ENCODE measurements around the gene RPTOR.

The RPTOR gene

DNA sequence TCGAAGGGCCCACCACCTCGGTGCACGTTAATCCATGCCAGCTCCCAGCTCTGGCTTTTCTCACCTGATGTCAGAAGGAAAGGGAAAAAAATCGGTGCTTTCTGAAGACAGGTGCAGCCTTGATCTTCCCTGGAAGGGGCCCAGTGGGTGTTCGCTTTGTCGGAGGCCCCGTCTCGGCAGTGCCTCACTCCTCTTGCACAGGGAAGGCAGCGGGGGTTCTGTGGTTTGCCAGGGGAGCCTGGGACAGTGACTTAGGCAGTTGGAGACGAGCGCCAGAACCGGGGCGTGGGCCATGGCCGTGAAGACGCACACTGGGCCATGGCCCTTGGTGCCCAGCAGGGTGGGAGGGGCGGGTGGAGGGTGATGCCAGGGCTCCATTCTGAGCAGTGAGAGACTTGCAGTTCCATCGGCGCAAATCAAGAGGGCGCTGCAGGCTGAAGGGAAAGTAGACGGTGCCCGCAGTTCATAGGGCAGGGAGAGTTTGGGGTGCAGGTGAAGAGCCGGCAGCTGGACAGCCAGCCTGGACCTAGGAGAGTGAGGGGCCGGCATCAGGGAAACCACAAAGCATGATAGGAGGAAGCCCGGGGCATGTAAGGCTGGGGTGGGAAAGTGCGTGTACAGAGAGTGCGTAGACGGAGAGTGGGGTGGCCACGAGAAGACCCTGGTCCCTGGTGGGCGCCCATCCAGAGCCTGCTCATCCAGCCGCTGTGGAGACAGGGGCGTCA is 345.7 kb downstream of the RPTOR start:
- no peak for DNase-seq (ENCODE audit: low spot score)

DNA sequence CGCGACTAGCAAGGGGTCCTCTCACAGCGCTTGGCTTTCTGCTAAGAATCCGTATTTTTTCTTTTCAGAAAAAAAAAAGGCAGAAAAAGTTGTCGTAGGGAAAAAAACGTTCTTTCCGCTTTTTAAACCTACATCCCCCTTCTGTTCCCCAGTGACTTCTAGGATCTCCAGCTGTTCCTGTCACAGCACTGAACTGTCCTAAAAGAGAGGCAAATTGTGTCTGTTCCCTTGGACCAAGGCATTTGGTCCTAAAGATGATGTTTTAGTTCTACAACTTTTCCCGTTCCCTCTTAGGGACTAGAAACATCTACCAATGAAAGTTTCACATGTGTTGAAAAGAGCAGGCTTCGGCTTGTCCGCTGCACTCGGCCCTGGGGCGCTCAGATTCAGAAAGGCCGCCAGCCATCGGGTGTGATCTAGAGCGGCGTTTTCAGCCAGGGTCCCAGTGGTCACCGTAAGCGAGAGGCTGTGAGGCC is 346.3 kb downstream of the RPTOR start:
- DNase-seq (ENCODE audit: low spot score) = no peak

DNA sequence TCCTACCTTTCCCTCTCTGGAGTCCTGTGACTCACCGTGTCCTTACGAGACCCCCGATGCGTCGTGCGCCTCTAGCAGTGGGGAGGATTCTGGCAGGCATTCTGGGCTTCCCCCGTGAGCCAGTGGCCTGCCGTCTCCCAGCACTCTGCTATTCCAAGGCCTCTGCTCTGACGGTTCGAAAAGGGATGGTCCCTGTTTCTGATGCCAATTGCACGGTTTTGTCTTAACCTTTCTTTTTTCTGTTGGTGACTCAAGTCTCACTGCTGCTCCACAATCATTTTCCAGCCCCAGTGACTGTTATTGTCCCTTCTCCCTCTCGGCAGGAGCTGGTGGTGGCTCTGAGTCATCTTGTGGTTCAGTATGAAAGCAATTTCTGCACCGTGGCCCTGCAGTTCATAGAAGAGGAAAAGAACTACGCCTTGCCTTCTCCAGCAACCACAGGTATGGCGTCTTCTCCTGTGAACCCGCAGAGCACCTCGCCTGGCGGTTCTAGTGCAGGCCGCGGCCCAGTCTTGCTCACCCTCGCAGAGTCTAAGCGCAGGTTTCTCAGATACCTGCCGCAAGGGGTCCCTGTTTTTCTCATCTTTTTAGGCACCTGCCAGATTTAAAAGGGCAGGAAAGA is 346.9 kb downstream of the RPTOR start:
- no peak for DNase-seq (ENCODE audit: low spot score)

DNA sequence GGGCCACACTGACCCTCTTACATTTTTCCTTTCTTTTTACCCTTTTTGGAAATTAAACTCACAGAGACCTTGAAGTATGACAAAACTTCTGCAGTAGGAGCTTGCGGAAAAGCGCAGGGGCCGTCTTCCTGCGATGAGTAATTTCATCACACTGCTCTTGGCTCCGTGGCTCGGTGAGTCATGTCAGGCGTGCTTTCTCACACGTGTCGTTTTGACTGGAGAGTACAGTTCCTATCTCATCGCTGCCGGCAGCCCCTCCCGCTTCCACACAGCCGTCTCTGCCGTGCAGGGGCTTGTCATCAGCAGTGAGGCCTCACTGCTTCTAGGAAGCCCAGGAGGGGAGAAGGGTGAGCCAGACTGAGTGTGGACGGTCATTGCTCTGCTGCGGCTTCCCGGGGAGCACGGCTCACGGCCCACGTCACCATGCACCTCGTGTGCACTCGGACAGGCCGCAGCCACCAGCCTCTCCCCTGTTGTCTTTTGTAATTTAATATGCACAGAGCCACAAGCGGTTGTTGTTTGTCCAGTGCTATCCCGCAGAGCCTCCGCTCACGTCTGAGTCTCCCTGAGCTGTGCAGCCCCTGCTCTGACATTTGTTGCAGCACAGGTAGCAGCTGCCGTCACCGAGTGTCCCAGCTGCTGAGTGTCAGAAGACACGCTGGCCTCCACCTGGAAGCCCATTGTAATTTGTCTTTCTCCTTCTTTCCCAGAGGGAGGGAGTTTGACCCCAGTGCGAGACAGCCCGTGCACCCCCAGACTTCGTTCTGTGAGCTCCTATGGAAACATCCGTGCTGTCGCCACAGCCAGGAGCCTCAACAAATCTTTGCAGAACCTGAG is 347.6 kb downstream of the RPTOR start:
- peak; percentile 52 for DNase-seq (ENCODE audit: low spot score)

DNA sequence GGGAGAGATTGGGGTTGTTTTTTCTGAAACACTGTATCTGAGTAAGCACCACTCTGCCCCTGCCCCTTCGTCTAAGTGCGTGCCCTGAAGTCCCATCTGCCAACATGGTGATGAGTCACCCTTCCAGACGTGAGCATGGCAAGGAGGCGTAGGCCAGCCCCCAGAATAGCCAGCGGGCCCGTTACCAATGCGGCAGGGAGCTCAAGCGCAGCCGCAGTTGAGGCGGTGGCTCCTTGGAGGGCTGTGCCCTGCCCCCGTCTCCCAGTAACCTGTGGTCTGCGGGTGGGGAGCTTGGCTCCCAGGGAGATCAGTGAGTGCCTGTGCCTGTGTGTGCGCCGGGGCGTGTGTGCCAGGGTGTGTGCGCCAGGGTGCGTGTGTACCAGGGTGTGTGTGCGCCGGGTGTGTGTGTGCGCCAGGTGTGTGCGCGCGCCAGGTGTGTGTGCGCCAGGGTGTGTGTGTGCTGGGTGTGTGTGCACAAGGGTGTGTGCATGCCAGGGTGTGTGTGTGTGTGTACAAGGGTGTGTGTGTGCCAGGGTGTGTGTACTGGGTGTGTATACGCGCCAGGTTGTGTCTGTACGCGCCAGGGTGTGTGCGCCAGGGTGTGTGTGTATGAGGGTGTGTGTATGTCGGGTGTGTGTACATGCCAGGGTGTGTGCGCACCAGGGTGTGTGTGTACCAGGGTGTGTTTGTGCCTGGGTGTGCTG is 348.4 kb downstream of the RPTOR start:
- no peak for DNase-seq (ENCODE audit: low spot score)

DNA sequence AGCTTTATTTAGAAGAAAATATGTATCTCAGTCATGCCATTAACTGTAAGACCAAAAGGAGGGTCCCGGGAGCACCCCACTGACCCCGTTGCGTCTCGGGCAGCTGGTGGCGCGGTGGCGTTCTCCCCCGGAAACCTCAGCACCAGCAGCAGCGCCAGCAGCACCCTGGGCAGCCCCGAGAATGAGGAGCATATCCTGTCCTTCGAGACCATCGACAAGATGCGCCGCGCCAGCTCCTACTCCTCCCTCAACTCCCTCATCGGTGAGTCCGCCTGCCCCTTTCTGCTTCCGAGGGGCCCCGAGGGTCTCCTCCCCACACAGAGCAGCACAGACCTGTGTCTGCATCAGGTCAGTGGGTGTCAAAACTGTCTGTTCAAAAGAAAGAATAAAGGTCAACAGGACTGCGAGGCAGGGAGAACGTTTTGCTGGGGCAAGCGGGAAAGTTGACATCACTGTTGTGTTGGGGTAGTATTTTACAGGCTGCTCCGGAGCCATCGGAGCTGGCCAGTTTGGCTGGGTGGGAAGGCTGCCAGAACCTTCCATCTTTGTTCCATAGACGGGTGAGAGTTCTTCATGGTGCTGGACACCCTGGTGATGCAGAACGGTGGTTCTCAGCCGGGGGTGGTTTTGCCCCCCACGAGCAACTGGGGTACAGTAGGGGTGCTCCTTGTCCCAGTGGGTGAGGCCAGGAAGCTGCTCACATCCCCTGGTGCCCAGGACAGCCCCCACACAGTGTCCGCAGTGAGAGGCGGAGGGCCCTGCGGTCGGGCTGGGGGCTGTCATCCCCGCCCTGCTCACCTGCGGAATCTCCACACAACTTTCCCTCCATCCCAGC is 349.2 kb downstream of the RPTOR start:
- no peak for DNase-seq (ENCODE audit: low spot score)

DNA sequence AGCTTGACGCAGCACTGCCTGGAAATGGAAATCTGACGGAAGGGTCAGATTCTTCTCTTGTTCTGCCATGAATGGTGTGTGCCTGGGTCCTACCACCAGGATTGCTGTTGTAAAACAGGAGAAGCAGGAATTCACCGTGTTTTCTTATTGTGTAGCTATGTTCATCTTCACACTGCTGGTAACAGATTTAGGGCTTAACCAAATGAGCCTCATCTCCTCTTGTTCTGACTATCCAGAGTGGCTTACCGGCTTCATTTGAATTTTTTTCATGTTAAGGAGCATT is 349.7 kb downstream of the RPTOR start:
- no peak for DNase-seq (ENCODE audit: low spot score)

DNA sequence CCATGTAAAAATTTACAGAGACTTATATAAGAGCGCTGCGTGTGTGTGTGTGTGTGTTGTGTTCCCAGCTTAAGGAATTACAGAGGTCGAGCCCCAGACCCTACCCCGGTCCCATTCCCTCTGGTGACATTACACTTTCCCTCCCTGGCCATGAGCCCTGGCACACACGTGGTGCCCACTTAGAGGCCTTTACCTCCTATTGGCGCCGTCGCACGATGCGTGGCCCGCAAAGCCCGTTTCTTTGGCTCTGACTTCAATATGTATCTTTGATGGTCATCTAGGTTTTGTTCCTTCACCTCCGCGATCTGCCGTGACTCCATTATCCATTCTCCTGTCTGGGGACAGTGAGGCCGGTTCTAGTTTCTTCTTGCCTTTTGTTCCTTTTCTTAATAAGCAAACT is 350.1 kb downstream of the RPTOR start:
- DNase-seq (ENCODE audit: low spot score) = no peak

DNA sequence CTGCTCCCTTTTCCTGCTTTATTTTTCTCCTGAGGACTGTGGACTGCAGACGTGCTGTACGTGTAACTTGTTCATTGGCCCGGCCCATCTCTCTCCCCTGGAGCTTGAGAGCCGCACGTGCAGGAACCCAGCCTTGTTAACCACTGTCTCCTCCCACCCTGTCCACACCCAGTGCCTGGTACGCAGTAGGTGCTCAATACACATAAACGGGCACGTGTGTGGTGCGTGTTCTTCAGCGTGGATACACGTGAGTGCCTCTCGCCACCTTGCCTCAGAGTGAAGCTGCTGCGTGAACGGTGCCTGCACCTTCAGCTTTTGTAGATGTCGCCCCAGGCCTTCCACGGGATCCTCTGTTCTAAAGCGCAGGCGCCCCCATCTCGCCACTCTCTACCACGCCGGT is 350.7 kb downstream of the RPTOR start:
- no peak for DNase-seq (ENCODE audit: low spot score)

DNA sequence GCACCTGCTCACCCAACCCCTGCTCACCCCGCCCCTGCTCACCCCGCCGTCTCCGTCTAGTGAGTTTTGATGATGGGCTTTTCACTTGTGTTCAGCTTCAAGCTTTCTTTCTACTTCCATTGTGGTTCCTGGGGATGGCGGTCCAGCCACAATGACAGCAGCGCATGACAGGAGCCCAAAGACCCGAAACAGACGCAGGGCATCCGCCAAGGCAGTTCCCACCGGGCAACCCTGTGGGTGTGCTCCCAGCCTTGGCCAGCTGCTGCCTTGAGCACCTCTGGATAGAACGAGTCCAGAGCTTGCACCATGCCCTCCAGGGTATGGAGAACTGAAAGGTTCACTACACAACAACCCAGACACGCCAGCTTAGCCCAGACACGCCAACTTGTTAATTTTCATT is 354.1 kb downstream of the RPTOR start:
- DNase-seq (ENCODE audit: low spot score) = no peak

DNA sequence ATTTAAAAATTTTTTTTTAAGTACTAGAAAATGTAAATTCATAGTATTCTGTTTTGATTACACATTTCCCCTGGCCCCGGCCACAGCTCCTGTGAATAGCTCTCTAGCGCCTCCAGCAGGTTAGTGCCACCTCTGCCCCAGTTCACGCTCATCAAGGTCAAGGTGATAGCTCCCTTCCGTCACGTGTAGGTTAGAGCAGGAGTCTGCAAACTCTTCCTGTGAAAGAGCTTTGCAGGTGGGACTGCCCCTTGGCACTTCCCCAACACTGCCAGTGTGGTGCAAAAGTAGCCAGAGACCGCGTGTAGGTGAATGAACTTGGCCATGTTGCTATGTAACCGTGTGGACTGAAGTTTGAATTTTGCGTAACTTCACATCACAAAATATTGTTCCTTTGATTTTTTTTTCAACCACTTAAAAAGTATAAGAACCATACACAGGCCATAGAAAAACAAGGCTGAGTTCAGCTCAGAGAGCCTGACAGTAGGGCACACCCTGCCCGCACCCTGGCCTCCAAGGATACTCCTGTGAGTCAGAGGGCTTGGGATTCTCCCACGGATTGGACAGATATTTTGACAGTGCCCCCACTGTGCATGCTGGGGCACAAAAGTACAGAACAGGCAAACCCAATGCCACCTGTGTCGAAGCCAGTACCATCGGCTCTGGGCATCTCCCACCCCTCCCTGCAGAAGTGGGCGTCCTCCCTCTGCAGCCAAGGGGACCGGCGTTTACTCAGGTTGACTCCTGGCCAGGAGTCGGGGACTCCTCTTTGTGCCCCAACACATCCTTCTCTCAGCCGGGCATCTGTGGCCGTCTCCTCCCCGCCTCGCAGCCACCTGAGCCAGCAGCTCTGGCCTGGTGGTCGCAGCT is 355.0 kb downstream of the RPTOR start:
- no peak for DNase-seq (ENCODE audit: low spot score)

DNA sequence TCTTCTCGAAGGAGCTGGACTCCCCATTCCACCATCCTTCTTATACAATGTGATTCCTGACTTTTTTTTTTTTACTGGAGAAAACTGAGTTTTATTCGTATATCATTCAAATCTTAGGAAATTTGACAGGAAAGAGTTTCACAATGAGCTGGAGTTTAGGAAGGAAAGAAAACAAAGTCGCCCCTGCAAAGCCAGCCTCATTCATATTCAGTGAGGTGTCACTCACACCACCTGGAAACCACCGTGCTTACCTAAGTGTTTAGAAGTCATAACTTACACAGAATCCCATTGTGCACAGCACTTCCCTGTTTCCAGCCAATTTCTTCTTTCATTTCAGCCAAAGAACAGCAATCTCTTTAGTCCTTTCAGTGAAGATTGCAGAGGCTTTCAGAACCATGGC is 356.7 kb downstream of the RPTOR start:
- no peak for DNase-seq (ENCODE audit: low spot score)

DNA sequence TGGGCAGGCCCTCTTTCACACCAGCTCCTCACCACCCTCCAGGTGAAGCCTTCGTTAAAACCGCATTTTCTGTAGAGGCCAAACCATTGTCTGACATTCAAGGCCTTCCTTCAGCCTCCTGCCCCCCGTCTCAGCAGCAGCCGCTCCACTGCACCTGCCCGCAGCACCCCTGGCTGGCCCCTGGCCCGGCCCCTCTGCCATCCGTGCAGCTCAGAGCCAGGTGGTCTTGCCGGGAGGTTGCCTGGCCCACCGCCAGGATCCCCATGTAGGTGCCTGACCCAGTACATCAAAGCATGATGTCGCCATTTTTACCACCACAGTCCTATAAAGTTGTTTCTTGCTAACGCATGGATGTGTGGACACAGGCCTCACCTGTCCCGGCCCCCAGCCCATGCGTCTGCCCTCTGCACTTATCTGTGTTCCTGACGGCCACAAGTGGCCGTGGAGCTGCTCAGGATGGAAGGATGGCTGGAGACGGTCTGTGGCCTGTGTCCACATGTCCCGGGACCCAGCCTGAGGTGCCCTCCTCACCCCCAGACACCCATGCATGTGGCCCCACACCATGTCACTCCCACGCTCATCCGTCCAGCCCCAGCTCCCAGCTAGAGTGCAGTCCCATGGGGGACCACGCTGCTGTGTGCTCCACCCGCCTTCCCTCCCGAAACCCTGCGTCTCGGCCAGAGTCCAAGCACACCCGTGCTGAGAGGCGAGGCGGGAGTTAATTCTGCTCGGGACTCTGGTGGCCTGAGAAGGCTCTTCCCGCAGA is 357.7 kb downstream of the RPTOR start:
- no peak for DNase-seq (ENCODE audit: low spot score)

DNA sequence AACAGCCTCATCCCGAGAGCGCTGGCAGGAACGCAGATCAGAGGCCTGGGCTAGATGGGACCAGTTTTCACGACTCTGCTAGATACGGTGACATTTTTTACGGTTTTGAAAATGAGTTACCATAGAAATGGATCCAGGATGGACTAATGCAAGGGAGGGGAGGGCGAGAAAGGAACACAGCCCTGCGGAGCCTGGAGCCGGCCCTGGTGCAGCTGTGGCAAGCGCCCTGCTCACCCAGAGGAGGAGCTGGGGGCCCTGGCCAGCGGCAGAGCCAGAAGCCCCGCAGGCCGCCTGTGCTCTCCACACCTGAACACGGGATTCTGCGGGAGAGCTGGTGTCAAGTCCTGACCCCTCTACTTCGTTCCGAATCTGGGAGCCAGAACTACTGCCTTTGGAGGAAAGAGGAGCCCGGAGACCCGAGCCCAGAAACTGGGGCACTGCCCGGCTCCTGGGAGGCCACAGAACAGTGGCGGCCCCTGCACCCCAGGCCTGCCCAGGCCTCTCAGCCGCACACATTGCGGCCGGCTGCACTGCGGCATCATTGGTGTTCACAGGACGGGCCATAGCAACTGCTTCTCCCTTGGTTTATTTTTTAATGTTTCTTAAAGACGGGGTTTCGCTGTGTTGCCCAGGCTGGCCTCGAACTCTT is 358.4 kb downstream of the RPTOR start:
- DNase-seq (ENCODE audit: low spot score) = no peak

DNA sequence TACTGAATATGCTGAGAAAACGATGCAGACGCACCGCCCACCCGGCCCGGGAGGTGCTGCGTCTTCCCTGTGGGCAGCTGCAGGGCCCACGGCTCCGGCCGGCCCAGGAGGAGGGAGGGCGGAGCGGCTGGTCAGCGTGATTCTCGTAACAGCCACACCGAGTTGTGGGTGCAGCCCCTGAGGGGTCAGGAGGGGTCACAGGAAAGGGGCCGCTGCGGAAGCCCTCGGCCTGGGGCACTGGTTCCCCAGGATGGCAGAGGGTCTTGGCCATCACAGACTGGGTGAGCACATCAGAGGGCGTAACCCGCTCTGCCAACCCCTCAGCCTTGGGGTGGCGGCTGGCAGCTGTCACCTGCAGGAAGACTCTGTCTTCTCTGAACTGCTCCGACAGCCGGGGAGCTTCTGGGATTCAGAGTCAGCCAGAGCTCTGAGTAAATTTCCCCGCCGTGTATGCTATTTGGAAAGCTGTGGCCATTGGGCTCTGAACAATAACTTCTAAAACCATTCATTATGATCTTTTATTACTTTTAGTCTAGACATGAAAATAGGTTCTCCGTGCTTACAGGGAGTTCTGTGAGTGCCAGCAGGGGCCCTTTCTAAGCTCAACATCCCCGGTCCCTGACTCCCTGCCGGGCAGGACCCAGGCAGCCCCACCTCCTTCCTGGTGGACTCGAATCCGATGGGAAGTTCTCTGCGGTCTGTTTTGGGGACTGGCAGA is 359.6 kb downstream of the RPTOR start:
- no peak for DNase-seq (ENCODE audit: low spot score)

DNA sequence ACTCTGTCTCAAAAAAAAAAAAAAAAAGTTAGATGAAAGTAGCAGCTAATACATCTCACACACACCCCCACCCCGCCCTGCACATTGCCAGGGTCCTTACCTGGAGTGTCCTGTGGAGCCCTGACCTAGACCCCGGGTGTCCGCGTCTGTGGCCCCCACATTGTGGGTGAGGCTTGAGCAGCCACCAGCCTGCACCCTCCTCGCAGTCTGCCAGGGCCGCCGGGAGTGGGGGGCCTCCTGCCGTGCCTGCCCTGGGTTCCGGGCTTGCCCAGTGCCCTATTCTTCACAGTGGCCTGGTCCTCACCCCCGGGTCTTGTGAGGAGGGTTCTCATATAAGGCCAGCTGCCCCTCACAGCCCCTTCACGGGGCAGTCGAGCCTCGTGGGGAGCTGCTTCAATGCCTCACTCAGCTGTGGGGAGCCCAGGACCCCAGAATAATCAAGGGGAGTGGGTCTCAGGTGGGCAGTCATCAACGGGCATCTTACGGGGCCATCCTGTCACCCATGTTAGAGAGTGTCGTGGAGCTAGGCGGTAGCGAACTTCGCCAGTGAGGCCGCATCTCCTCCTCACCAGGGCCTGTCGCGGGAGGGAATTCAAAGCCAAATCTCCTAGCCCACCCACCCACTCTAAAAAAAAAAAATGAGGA is 361.1 kb downstream of the RPTOR start:
- DNase-seq (ENCODE audit: low spot score) = no peak

DNA sequence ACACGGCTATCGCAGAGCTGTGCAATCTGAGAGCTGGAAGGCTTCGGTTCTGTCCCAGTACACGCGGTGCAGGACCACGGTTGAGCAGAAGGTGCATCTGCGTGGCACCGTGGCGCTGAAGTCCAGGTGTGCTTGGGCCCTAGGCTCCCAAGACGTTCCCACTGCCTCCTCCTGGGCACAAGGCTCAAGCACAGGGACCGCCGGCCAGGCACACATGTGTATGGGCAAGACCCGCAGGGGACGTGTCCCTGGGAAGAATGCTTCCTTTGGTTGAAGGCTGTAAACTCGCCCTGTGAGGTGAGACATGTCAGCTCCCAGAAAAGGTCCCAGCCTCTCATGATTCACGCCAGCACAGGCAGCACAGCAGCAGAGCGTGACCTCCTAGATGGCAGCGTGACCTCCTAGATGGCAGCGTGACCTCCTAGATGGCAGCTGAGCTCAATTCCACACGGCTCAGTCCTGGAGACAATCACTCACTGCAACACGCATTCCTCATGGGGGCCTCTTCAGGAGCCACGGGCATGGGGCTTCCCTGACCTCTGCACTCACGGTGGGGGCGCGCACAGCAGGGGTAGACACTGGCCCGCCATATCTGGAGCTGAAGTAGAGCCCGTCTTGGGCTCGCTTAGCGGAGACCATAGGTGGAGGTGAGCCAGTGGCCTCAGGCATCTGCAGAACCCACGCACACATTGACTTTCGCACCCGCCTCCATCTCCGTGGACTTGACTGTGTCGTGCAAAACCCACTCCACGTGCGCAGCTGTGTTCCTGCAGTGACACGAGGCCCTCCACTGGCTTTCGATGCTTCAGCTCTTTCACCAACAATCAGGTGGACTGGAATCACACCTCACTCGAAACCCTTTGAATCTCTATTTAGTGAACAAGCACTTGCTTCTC is 362.0 kb downstream of the RPTOR start:
- no peak for DNase-seq (ENCODE audit: low spot score)

Measured in SK-N-DZ (cell line).